WERI-Rb-1 (cell line): ENCODE data around the gene IGFBP3.
"Not testable (repeated sequence)": the region's sequence is repeated elsewhere in the genome, so short reads cannot be mapped to it uniquely, and the experiment has no call there.

Experiments used
- DNase-seq: peaks from one replicate; pipeline ENCODE4 v3.0.0-alpha.2; 2020
- H3K27ac ChIP-seq: fragments of 250-450 bp; sonication (Bioruptor Pico); 2 replicates; pipeline ENCODE4 v1.5.1; 2020; ENCODE audit warnings: mild to moderate bottlenecking, moderate library complexity
- H3K27me3 ChIP-seq: fragments of 250-450 bp; sonication (Bioruptor Pico); 2 replicates; pipeline ENCODE4 v1.5.1; 2021; ENCODE audit warnings: mild to moderate bottlenecking, low read depth, moderate library complexity; ENCODE audit not compliant: insufficient read depth, severe bottlenecking
- H3K36me3 ChIP-seq: fragments of 250-450 bp; sonication (Bioruptor Pico); 2 replicates; pipeline ENCODE4 v1.5.1; 2020; ENCODE audit warnings: mild to moderate bottlenecking, moderate library complexity
- H3K4me3 ChIP-seq: 2 replicates; pipeline ENCODE4 v1.5.1; 2011; ENCODE audit warnings: low read depth, mild to moderate bottlenecking, control low read depth, low read length
- H3K9me3 ChIP-seq: fragments of 250-450 bp; sonication (Bioruptor Pico); 2 replicates; pipeline ENCODE4 v1.5.1; 2021; ENCODE audit warnings: mild to moderate bottlenecking, moderate library complexity; ENCODE audit not compliant: severe bottlenecking
- TF ChIP-seq, protein P1 (sequence below): IDR thresholded peaks from 2 replicates; pipeline ENCODE4 v1.5.1; 2011; ENCODE audit warnings: low read depth, mild to moderate bottlenecking, control low read depth, inconsistent platforms, low read length

The IGFBP3 gene

DNA sequence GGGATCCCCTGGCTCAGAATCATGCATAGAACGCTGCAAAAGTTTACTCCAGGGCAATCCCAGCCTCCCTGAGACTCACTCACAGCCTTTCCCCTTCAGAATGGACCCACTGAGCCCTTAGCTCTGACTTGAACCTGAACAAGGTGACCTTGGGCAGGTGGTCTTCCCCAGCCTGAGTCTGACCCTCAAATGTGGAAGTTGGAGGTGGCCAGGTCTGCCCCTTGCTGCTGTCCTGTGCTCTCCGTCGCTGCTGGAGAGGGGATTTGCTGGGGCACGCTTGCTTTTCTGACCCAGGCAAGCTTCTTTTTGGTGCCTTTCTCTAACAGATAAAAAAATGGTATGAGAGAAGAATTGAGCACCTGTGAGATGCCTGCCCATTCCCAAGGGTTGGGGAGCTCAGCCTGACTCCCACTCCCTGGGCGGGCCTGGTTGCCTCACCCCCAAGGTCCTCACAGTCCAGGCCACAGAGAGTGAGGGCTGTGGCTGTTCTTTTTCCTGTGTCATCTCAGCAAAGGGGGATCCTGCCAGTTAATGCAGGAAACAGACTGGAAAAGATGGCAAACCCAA, 46.6 kb upstream of the IGFBP3 start:
- H3K36me3 ChIP-seq = no peaks in the 10 kb centered on the region
- H3K4me3 ChIP-seq = no peak overlapping the region
- no peak overlapping the region for H3K27ac ChIP-seq
- TF ChIP-seq, protein P1, sequence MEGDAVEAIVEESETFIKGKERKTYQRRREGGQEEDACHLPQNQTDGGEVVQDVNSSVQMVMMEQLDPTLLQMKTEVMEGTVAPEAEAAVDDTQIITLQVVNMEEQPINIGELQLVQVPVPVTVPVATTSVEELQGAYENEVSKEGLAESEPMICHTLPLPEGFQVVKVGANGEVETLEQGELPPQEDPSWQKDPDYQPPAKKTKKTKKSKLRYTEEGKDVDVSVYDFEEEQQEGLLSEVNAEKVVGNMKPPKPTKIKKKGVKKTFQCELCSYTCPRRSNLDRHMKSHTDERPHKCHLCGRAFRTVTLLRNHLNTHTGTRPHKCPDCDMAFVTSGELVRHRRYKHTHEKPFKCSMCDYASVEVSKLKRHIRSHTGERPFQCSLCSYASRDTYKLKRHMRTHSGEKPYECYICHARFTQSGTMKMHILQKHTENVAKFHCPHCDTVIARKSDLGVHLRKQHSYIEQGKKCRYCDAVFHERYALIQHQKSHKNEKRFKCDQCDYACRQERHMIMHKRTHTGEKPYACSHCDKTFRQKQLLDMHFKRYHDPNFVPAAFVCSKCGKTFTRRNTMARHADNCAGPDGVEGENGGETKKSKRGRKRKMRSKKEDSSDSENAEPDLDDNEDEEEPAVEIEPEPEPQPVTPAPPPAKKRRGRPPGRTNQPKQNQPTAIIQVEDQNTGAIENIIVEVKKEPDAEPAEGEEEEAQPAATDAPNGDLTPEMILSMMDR = no peak
- H3K9me3 ChIP-seq = no peaks in the 10 kb centered on the region
- H3K27me3 ChIP-seq = peaks cover 13% of the 10 kb centered on the region
- no peak for DNase-seq

DNA sequence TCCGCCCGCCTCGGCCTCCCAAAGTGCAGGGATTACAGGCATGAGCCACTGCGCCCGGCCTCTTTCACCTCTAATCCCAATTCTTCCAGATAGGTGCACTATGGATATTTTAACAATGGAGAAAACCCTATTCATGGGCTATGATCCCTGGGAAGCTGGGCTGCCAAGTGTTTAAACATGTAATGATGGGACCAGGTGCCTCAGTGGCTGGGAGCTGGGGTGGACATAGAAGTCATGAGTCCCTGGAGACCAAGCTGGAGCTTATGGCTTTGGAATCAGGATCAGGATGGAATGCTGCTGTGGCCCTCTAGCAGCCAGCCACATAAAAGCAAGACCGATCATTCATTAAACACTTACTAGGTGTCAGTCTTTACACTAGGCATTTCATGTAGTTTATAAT, 41.8 kb upstream of the IGFBP3 start:
- TF ChIP-seq, protein P1 = no peak
- no peak overlapping the region for H3K4me3 ChIP-seq
- no peaks in the 10 kb centered on the region for H3K9me3 ChIP-seq
- H3K27me3 ChIP-seq = peaks cover 13% of the 10 kb centered on the region
- H3K36me3 ChIP-seq = no peaks in the 10 kb centered on the region
- H3K27ac ChIP-seq = no peak overlapping the region
- no peak for DNase-seq

DNA sequence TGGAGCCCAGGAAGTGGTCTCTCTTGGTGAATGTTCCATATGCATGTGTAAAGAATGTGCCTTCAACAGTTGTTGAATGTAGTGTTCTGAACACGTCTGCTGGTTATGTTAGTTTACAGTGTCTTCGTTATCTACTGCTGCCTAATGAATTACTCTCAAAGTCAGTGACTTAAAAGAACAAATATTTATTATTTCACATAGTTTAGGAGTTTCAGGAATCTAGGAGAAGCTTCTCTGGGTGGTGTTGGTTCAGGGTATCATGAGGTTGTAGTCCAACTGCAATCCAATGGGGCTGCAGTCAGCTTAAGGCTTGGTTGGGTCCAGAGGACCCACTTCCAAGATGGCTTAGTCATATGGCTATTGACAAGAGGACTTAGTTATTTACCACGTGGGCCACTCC, 36.6 kb upstream of the IGFBP3 start:
- DNase-seq = no peak
- no peaks in the 10 kb centered on the region for H3K27me3 ChIP-seq
- TF ChIP-seq, protein P1 = no peak
- no peak overlapping the region for H3K27ac ChIP-seq
- no peak overlapping the region for H3K4me3 ChIP-seq
- H3K9me3 ChIP-seq = peaks cover 4% of the 10 kb centered on the region
- no peaks in the 10 kb centered on the region for H3K36me3 ChIP-seq

DNA sequence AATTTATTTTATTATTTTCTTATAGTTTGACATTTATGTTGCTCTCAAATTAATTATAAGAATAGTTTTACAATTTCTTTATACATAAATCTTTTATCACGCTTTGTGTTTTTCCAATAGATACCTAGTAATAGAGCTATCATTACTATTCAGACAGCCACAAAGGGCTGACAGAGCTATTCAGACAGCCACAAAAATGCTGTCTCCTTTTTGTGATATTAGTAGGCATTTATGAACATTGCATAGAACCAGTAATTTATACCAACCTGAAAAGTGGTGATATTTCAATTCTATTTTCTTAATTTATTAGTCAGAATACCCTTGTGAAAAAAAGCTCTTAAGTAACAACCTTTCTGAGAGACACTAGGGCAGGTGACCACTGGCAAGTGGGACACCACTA, 34.2 kb upstream of the IGFBP3 start:
- Histone ChIP-seq H3K4me3 (no peak overlapping the region), H3K36me3 (no peaks in the 10 kb centered on the region), H3K9me3 (peaks cover 4% of the 10 kb centered on the region), H3K27me3 (no peaks in the 10 kb centered on the region), H3K27ac (no peak overlapping the region)
- TF ChIP-seq, protein P1 = no peak
- DNase-seq = no peak

DNA sequence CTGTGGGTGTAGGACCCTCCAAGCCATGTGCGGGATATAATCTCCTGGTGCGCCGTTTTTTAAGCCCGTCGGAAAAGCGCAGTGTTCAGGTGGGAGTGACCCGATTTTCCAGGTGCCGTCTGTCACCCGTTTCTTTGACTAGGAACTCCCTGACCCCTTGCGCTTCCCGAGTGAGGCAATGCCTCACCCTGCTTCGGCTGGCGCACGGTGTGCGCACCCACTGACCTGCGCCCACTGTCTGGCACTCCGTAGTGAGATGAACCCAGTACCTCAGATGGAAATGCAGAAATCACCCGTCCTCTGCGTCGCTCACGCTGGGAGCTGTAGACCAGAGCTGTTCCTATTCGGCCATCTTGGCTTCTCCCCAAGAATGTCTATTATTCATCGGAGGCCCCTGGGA, 32.0 kb upstream of the IGFBP3 start:
- not testable (repeated sequence) for H3K27ac ChIP-seq, H3K4me3 ChIP-seq

DNA sequence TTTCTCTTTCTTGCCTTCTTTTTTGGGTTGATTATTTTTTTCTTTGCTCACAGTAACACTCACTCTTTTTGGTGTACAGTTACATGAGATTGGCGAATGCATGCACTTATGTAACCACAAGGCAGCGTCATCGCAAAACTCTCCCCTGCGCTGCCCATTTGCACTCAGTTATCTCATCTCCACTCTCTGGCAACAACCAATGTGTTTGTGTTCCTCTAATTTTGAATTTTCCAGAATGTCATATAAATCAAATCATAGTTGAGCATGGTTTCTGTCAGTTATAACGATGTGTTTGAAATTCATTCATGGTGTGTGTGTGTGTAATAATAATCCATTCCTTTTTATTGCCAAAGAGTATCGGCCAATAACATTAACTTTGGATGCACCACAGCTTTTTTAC, 23.0 kb upstream of the IGFBP3 start:
- peaks cover 5% of the 10 kb centered on the region for H3K27me3 ChIP-seq
- TF ChIP-seq, protein P1 = no peak
- H3K9me3 ChIP-seq = no peaks in the 10 kb centered on the region
- H3K36me3 ChIP-seq = no peaks in the 10 kb centered on the region
- DNase-seq = no peak
- H3K27ac ChIP-seq = no peak overlapping the region
- no peak overlapping the region for H3K4me3 ChIP-seq

More for the DNA sequence above, 32.0 kb upstream of the IGFBP3 start:
- not testable (repeated sequence) for H3K27me3 ChIP-seq, DNase-seq, H3K36me3 ChIP-seq, H3K9me3 ChIP-seq
